ENCODE results near the gene MAP3K10.

The MAP3K10 gene

GRCh38 chr19:40257096-40257517 lies 65.9 kb downstream of the MAP3K10 start:
- H3K36me3 ChIP-seq (ENCODE audit: insufficient read depth, low read length) = peaks cover 44% of the 10 kb centered on the region
- no peak overlapping the region for H3K4me3 ChIP-seq (ENCODE audit: low read length)
- H3K27me3 ChIP-seq (ENCODE audit: insufficient read depth, low read length) = no peaks in the 10 kb centered on the region
- H2AFZ ChIP-seq (ENCODE audit: low read depth, low read length) = no peak overlapping the region
- H3K4me1 ChIP-seq (ENCODE audit: insufficient read depth, low read length) = no peaks in the 10 kb centered on the region
- H3K9me3 ChIP-seq (ENCODE audit: low read length) = no peaks in the 10 kb centered on the region

- Histone ChIP-seq H3K36me3 (ENCODE audit: insufficient read depth, low read length) (peaks cover 27% of the 10 kb centered on the region), H3K9me3 (ENCODE audit: low read length) (peaks cover 3% of the 10 kb centered on the region), H3K27me3 (ENCODE audit: insufficient read depth, low read length) (no peaks in the 10 kb centered on the region)
Measured at GRCh38 chr19:40261631-40262030, 70.4 kb downstream of the MAP3K10 start.

DNA sequence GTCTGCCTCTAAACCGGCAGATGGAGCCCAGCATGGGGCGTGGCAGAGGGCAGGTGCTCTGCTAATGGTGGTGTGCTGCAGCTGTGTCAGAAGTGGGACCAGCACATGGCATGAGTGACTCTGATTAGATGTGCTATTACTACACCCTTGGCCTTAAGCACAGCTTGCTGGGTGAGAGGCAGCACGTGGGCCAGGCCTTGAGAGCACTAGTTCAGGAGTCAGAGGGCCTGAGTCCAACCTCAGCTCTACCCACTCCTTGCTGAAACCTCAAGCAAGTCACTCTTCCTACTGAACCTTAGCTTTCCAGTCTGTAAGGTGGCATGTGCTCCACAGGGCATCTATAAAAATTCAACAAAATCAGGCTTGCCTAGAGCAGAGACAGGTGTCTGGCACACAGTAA lies 71.2 kb downstream of the MAP3K10 start:
- H3K4me3 ChIP-seq (ENCODE audit: low read length) = no peak overlapping the region

More at GRCh38 chr19:40261631-40262030, 70.4 kb downstream of the MAP3K10 start:
- Histone ChIP-seq H2AFZ (ENCODE audit: low read depth, low read length) (no peak overlapping the region), H3K4me3 (ENCODE audit: low read length) (no peak overlapping the region), H3K4me1 (ENCODE audit: insufficient read depth, low read length) (no peaks in the 10 kb centered on the region)

GRCh38 chr19:40263440-40264313 lies 72.5 kb downstream of the MAP3K10 start:
- Histone ChIP-seq H3K4me1 (ENCODE audit: insufficient read depth, low read length) (no peaks in the 10 kb centered on the region), H2AFZ (ENCODE audit: low read depth, low read length) (no peak overlapping the region), H3K9me3 (ENCODE audit: low read length) (peaks cover 3% of the 10 kb centered on the region), H3K36me3 (ENCODE audit: insufficient read depth, low read length) (peaks cover 21% of the 10 kb centered on the region), H3K4me3 (ENCODE audit: low read length) (no peak overlapping the region), H3K27me3 (ENCODE audit: insufficient read depth, low read length) (no peaks in the 10 kb centered on the region)

More for the DNA sequence above, 71.2 kb downstream of the MAP3K10 start:
- Histone ChIP-seq H3K4me1 (ENCODE audit: insufficient read depth, low read length) (no peaks in the 10 kb centered on the region), H3K9me3 (ENCODE audit: low read length) (peaks cover 3% of the 10 kb centered on the region), H3K27me3 (ENCODE audit: insufficient read depth, low read length) (no peaks in the 10 kb centered on the region), H3K36me3 (ENCODE audit: insufficient read depth, low read length) (peaks cover 21% of the 10 kb centered on the region), H2AFZ (ENCODE audit: low read depth, low read length) (no peak overlapping the region)

- Histone ChIP-seq H2AFZ (ENCODE audit: low read depth, low read length) (no peak overlapping the region), H3K9me3 (ENCODE audit: low read length) (peaks cover 3% of the 10 kb centered on the region), H3K27me3 (ENCODE audit: insufficient read depth, low read length) (no peaks in the 10 kb centered on the region), H3K4me3 (ENCODE audit: low read length) (no peak overlapping the region), H3K36me3 (ENCODE audit: insufficient read depth, low read length) (peaks cover 21% of the 10 kb centered on the region), H3K4me1 (ENCODE audit: insufficient read depth, low read length) (no peaks in the 10 kb centered on the region)
Measured at GRCh38 chr19:40264314-40265054, 73.3 kb downstream of the MAP3K10 start.
